ENCODE measurements around the gene POLN.

The POLN gene

DNA sequence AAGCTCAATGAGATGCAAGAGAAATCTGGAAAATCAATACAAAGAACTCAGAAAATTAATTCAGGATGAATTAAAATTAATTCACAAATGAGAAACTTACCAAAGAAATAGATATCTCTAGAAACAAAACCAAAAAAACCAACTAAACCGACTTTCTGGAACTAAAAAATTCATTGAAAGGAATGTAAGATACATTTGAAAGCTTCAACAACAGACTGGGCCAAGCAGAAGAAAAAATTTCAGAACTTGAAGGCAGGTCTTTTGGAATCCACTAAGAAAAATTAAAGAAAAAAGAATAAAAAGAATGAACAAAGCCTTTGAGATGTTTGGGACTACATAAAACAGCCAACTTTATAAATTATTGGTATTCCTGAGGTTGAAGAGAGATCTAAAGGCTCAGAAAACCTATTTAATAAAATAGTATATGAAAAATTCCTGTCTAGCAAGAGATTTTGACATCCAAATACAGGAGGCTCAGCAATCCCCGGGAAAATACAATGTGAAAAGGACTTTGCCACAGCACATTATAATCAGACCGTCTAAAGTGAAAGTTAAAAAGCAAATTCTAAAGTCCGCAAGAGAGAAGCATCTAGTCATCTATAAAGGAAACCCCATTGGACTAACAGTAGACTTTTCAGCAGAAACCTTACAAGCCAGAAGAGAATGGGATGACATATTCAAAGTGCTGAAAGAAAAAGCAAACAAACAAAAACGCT, 138.6 kb downstream of the POLN start:
- no peak for DNase-seq

- DNase-seq, result no peak
Measured at GRCh38 chr4:2102045-2102883, 139.7 kb downstream of the POLN start.

DNA sequence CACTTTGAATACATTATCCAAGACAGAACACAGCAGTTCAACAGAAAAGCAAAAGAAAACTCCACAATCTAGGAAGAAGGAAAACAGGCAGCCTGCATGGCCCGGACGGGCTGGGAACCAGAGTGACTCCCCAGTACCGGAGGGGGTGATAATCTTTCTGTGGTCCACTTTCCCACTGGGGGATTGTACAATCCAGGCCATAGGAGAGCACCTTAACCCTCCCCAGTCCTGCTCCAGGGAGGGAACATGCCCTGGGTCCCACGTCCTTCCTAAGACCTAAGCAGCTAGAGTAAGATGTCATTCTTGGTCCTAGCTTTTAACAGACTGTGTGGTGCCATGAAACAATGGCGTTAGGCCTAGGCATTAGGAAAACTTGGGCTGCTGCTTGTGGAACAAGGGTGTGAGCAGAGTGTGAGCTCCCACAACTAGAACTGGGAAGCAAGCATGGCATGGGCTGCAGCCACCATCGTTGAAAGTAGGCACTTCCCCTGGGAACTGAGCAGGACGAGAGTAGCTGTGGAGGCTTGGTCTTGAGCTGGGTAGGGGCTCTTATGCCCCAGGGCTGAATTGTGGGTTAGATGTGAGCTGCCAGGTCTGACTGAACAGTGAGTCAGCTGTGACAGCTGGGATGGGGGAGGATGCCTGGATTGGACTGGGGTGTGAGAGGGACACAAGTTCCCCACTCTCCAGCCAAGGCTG, 140.4 kb downstream of the POLN start:
- no peak for DNase-seq

DNA sequence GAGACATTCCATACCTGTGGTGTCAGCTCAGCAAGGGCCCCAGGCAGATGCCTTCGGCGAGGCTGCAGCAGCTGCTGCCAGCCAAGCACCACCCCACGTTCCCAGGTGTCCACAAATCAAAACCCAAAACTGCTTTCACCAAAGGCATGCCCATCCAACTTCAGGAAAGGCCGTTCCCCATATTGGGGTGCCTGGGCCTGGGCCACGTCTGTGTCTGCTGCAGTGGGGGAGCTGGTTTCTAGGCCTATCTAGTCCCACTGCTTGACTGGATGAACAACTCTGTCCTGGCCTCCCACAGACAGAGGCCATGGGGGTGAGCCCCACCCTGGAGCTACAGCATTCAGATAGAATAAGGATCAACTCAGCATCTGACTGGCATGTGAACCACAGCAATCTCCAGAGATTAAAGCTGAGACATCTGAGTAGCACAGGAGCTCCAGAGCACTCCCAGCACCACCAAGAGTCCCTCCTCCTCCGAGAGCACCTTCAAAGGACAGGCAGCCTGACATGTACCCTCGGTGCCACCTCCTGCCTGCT, 145.8 kb downstream of the POLN start:
- no peak for DNase-seq

- no peak for DNase-seq
Measured at GRCh38 chr4:2095236-2096072, 146.5 kb downstream of the POLN start.

DNA sequence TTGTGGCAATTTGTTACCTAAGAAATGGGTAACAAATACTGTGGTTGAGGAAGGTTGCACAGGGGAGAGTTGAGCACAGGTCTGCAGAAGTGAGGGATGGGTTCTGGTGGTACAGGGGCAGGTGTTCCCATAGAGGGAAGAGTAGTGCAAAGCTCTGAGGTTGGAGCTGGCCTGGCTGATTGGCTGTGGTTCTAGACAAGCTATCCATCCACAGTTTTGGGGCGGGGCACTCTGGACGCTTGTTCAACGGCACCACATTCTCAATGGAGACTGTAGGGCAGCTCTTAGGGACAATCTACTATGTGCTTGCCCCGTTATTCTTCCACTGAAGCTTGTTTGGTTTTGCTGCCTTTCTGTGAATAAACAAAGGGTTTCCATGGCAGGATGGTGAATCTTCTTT, 147.4 kb downstream of the POLN start:
- DNase-seq, result no peak

DNA sequence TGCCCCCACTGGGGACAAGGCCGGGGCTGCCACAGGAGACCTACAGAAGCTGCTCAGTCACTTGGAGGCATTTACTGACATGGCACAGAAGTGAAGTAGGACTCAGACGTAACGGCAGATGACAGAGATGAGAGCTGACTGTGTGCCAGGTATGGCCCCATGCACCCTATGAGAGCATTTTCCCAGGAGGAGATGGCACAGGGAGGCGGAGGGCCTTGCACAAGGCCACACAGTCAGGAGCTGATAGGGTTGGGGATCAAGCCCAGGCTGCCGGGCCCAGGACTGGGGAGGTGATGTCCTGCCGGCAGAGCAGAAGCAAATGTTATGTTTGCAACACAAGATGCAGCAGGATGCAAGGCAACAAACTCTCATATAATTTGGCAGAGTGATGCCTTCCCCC, 148.7 kb downstream of the POLN start:
- no peak for DNase-seq

- no peak for DNase-seq
Measured at GRCh38 chr4:2092669-2093053, 149.3 kb downstream of the POLN start.

GRCh38 chr4:2091990-2092668, 149.8 kb downstream of the POLN start:
- no peak for DNase-seq

DNA sequence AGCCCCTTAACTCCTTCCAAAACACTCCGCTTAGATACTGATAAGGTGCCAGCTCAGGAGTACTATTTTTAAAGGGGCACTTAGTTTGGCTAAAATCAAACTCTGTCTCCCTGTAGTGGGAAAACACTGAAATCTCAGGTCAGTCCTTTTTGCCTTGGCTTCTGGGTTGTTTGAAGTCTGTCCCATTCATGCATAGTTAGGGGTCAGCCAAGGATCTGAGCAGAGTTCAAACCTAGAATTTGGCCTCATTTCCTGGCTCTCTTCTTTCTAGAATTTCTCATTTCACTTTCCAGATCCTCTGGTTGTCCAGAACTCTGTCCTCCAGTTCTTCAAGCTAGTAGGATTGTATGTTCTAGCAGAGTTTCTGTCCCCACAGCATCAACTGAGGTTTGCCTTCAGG, 151.3 kb downstream of the POLN start:
- no peak for DNase-seq

DNA sequence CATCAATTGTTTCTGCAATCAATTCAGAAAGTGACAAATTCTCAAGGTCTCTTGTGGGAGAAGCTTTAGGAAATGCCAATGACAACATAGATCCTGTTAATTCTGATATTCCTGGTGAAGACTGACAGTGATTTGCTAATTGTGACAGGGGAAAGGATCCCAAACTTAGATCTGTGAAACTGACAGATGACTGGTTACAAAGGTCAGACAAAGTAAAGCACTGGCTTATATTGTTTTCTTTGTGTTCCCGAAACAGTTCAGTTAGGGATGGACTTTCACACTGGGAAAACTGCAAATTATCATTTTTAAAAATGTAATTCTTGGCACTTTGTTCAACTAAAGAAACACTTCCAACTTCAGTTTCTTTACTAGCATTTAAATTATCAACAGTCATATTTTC, 152.7 kb downstream of the POLN start:
- DNase-seq, result no peak

DNA sequence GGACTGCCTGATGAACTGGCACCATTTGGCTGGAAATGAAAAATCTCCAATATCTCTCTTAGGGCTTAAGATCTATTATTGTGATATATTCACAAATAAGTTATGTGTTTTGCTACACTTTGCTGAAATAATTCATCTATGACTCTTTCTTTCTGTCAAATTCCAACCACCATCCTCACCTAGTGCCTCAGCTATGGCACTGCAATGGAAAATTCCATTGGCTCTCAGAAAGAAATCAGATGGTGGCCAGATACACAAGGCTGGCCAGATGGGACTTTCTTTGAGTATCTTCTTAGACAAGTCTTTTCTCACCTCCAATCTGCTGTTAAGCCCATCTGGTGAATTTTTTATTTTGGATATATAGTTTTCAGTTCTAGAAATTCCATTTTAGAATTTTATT, 154.8 kb downstream of the POLN start:
- DNase-seq, result no peak

- no peak for DNase-seq
Measured at GRCh38 chr4:2085496-2085901, 156.4 kb downstream of the POLN start.

- no peak for DNase-seq
Measured at GRCh38 chr4:2084316-2084715, 157.6 kb downstream of the POLN start.

GRCh38 chr4:2083826-2084160, 158.1 kb downstream of the POLN start:
- no peak for DNase-seq

DNA sequence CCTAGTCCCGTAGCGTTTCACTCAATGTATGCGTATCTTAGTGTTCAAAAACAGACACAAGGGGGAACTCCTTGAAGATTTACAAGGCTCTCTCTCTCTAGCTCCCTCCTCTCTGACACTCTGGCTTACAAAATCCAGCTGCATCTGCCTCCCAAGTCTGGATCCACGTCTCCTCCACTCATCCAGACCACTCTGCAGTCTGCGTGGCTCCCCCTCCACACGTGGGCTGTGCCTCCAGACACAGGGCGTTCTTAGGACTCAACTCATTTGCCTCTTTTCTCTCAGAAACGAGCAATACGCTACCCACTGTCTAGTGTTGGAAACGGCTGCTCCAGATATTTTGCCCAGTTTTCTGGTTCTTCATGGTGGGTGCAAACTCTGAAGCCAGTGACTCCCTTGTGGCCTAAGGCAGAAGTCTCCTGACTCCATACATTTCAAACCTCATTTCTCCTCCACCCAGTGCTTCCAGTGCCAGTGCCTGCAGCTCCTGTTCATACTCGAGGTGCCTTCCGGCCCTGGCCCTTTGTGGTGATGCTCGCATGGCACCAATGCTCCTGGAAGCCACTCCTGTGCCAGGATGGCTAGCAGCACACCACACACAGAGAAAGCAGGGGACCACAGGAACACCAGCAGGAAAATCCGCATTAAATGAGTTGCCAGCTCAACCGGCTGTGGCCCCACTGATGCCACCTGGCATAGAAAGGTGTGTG, 158.7 kb downstream of the POLN start:
- DNase-seq, result no peak

DNA sequence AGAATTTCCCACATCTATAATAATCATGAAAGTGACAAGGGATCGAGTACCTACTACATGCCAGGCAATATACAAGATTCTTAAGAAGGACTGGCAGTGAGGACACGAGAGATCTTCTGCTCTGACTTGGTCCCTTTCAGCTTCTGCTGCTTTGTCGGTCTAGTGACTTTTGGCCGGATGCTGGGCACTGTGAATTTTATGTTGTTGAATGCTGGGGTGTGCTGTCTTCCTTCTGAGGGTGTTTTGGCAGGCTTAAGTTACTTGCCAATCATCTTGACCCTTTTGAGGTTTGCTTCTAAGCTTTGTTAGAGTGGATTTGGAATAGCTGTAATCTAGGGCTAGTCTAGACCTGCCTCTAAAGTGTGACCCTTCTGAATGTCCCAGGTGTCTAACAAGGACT, 159.3 kb downstream of the POLN start:
- no peak for DNase-seq

DNA sequence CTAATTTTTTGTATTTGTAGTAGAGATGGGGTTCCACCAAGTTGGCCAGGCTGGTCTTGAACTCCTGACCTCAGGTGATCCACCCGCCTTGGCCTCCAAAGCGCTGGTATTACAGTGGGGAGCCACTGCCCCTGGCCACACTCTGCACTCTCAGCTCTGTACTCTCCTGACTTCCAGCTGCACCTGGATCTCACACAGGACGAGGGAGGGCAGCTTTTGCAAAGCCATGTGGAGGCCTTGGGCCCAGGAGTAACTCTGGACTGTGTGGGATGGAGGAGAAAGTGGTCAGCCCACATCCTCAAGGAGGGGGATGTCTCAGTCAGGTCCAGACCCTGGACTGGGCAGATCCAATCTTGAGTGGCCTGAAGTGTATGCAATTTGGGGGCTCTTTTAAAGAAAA, 159.8 kb downstream of the POLN start:
- DNase-seq, result no peak

DNA sequence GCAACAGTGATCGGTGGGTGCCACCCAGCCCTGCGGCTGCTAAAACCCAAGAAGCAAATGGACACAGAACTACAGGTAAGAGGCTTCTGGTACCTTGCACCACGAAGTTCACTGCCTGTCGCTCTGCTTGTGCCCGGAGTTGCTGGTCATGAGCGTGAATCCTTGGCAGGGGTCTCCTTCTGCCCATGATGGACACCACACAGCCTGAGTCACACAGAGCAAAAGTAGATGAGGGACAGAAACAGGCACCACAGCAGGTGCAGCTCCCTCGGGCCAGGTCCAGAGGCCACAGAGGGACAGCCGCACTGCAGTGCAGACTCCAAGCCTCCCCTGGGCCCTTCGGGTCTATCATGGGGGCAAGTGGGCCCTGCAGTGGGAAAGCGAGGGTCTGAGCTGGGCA, 160.4 kb downstream of the POLN start:
- no peak for DNase-seq

GRCh38 chr4:2080429-2081300, 161.3 kb downstream of the POLN start:
- DNase-seq, result no peak

GRCh38 chr4:2079926-2080325, 162.0 kb downstream of the POLN start:
- no peak for DNase-seq

Measured in NCI-H187 (cell line).